Peyer's patch (tissue), 4 donors: ENCODE data around the gene TOB1. TPM values are rescaled to one million over a fixed set of nuclear protein-coding genes. Genes with fewer than 3 reads are reported as not detected.

Experiments used
- DNase-seq, 3 donors: peaks; one replicate each; pipeline ENCODE4 v3.0.0-alpha.2; 2017 to 2019
- H3K27ac ChIP-seq, 4 donors: fragments of 200-600 bp; sonication (generic); one replicate each; pipeline ENCODE4 v1.5.1; 2016 to 2019
- H3K27me3 ChIP-seq, 2 donors: fragments of 200-600 bp; sonication (generic); one replicate each; pipeline ENCODE4 v1.5.1; 2019
- H3K36me3 ChIP-seq, 3 donors: fragments of 200-600 bp; sonication (generic); one replicate each; pipeline ENCODE4 v1.5.1; 2016 to 2019
- H3K4me1 ChIP-seq, 4 donors: fragments of 200-600 bp; sonication (generic); one replicate each; pipeline ENCODE4 v1.5.1; 2016 to 2019
- H3K4me3 ChIP-seq, 4 donors: fragments of 200-600 bp; sonication (generic); 1 replicate in 3 of 4; 2 replicates in 1 of 4; pipeline ENCODE4 v1.5.1; 2016 to 2019; ENCODE audit warnings: mild to moderate bottlenecking in 1 of 4
- H3K9me3 ChIP-seq, 4 donors: fragments of 200-600 bp; sonication (generic); one replicate each; pipeline ENCODE4 v1.5.1; 2016 to 2019; ENCODE audit warnings: mild to moderate bottlenecking in 1 of 4
- CTCF ChIP-seq, 6 experiments: fragments of 450-650 bp in 4 of 6; fragments of 200-600 bp in 2 of 6; sonication (generic) in 1 of 6; IDR thresholded peaks; one replicate each; pipeline ENCODE4 v1.5.1; 2017 to 2019; ENCODE audit warnings: antibody characterized with exemption in 6 of 6, mild to moderate bottlenecking in 3 of 6, moderate library complexity in 1 of 6
- POLR2A ChIP-seq, 2 donors: fragments of 450-650 bp; IDR thresholded peaks; one replicate each; pipeline ENCODE4 v1.5.1; 2017; ENCODE audit warnings: antibody characterized with exemption in 2 of 2, mild to moderate bottlenecking in 2 of 2, moderate library complexity in 2 of 2
- total RNA-seq, 4 donors: library from RNA; depleted of rRNA; stranded (reverse); fragments of >200 nt; gene quantifications; one replicate each; pipeline ENCODE4 v1.1.0, GENCODE V29; 2016

Gene TOB1
- total RNA-seq, 4 donors from 2014 or later: 38.0 to 101 (median 60.6) TPM

GRCh38 chr17:50875074-50875473, 8.9 kb upstream of the TOB1 start:
- no peak overlapping the region for H3K4me3 ChIP-seq
- TF ChIP-seq POLR2A (IDR thresholded peaks at IDR 0.05): no peak
- no peak for TF ChIP-seq CTCF (IDR thresholded peaks at IDR 0.05)
- no peak overlapping the region for H3K27ac ChIP-seq
- H3K27me3 ChIP-seq: no peaks in the 10 kb centered on the region
- H3K9me3 ChIP-seq: no peaks in the 10 kb centered on the region
- H3K36me3 ChIP-seq: no peaks in the 10 kb centered on the region
- DNase-seq: no peak
- H3K4me1 ChIP-seq: peaks cover 0 to 20% (median 0%) of the 10 kb centered on the region in 4 donors

GRCh38 chr17:50872710-50873424, 6.7 kb upstream of the TOB1 start:
- DNase-seq: no peak
- Histone ChIP-seq H3K9me3 (no peaks in the 10 kb centered on the region), H3K36me3 (no peaks in the 10 kb centered on the region), H3K27ac (no peak overlapping the region), H3K4me1 (peaks cover 0 to 20% (median 3%) of the 10 kb centered on the region in 4 donors), H3K27me3 (no peaks in the 10 kb centered on the region), H3K4me3 (no peak overlapping the region)
- no peak for TF ChIP-seq POLR2A (IDR thresholded peaks at IDR 0.05)
- TF ChIP-seq CTCF (IDR thresholded peaks at IDR 0.05): no peak

- DNase-seq: no peak
- TF ChIP-seq POLR2A (IDR thresholded peaks at IDR 0.05) (no peak), CTCF (IDR thresholded peaks at IDR 0.05) (no peak)
- H3K4me1 ChIP-seq: peaks cover 0 to 20% (median 3%) of the 10 kb centered on the region in 4 donors
- H3K27ac ChIP-seq: peak overlapping the region in 1 of 4 donors; percentile 0
- no peaks in the 10 kb centered on the region for H3K27me3 ChIP-seq
- no peaks in the 10 kb centered on the region for H3K9me3 ChIP-seq
- no peak overlapping the region for H3K4me3 ChIP-seq
- H3K36me3 ChIP-seq: no peaks in the 10 kb centered on the region
These were observed 5.7 kb upstream of the TOB1 start for GRCh38 chr17:50871898-50872297.

GRCh38 chr17:50871364-50871763, 5.2 kb upstream of the TOB1 start:
- Histone ChIP-seq H3K36me3 (no peaks in the 10 kb centered on the region), H3K4me1 (peaks cover 0 to 20% (median 3%) of the 10 kb centered on the region in 4 donors), H3K4me3 (no peak overlapping the region), H3K27ac (no peak overlapping the region), H3K9me3 (no peaks in the 10 kb centered on the region), H3K27me3 (no peaks in the 10 kb centered on the region)
- TF ChIP-seq POLR2A (IDR thresholded peaks at IDR 0.05): no peak
- TF ChIP-seq CTCF (IDR thresholded peaks at IDR 0.05): no peak
- DNase-seq: peak in 2 of 3 donors; percentile 36 to 62

- peak overlapping the region in 3 of 4 donors; percentile 82 to 99 (median 96) for H3K4me3 ChIP-seq
- no peaks in the 10 kb centered on the region for H3K9me3 ChIP-seq
- H3K27me3 ChIP-seq: no peaks in the 10 kb centered on the region
- DNase-seq: no peak
- peak overlapping the region in 3 of 4 donors; percentile 99 to 100 (median 99) for H3K27ac ChIP-seq
- TF ChIP-seq POLR2A (IDR thresholded peaks at IDR 0.05) (no peak), CTCF (IDR thresholded peaks at IDR 0.05) (no peak)
- H3K4me1 ChIP-seq: peaks cover 0 to 20% (median 3%) of the 10 kb centered on the region in 4 donors
- peaks cover 0 to under 1% (median 0%) of the 10 kb centered on the region in 3 donors for H3K36me3 ChIP-seq
These were observed 2.4 kb upstream of the TOB1 start for GRCh38 chr17:50868602-50869001.
